ENCODE results near the gene GNB3. TPM values are rescaled to one million over a fixed set of nuclear protein-coding genes. Genes with fewer than 3 reads are reported as not detected.

The GNB3 gene
- total and polyA plus RNA-seq, 5 donors from 2014 or later = not detected

GRCh38 chr12:6828781-6829535, 11.8 kb upstream of the GNB3 start:
- no peak overlapping the region for H3K27ac ChIP-seq (ENCODE audit: insufficient read depth, low read length, poor library complexity, severe bottlenecking)
- peak overlapping the region; percentile 7 for H3K4me3 ChIP-seq (ENCODE audit: low read depth, low read length)
- peaks cover 22% of the 10 kb centered on the region for H3K4me1 ChIP-seq (ENCODE audit: control insufficient read depth, insufficient read depth, low read length, poor library complexity, severe bottlenecking)
- no peaks in the 10 kb centered on the region for H3K36me3 ChIP-seq (ENCODE audit: control insufficient read depth, insufficient read depth, low read length)
- DNase-seq (peak in 1 of 3 donors; percentile 38), ATAC-seq (ENCODE audit: low read depth in 2 of 2) (peak; percentile 62 to 66)
- H3K4me1 Mint-ChIP-seq = peaks cover 0 to 31% (median 10%) of the 10 kb centered on the region in 4 donors
- H3K4me3 Mint-ChIP-seq = peak overlapping the region; percentile 80 to 93 (median 90)
- H3K36me3 Mint-ChIP-seq = no peaks in the 10 kb centered on the region
- peaks cover 15% of the 10 kb centered on the region for H3K27me3 ChIP-seq (ENCODE audit: control insufficient read depth, insufficient read depth, low read length)
- peaks cover 70% of the 10 kb centered on the region for H3K27me3 Mint-ChIP-seq
- H3K9me3 ChIP-seq (ENCODE audit: control insufficient read depth in 2 of 2, low read length in 2 of 2) = no peaks in the 10 kb centered on the region
- peaks cover 0 to 3% (median 0%) of the 10 kb centered on the region in 7 donors for H3K9me3 Mint-ChIP-seq
- peak overlapping the region; percentile 78 to 90 (median 83) for H3K27ac Mint-ChIP-seq

GRCh38 chr12:6829536-6830220, 11.0 kb upstream of the GNB3 start:
- Mint-ChIP-seq H3K9me3 (peaks cover 0 to 3% (median 0%) of the 10 kb centered on the region in 7 donors), H3K4me3 (peak overlapping the region; percentile 80 to 93 (median 90)), H3K27me3 (peaks cover 67% of the 10 kb centered on the region), H3K4me1 (peaks cover 0 to 31% (median 10%) of the 10 kb centered on the region in 4 donors), H3K27ac (peak overlapping the region in 2 of 3 donors; percentile 73 to 78), H3K36me3 (no peaks in the 10 kb centered on the region)
- Histone ChIP-seq H3K4me3 (ENCODE audit: low read depth, low read length) (no peak overlapping the region), H3K4me1 (ENCODE audit: control insufficient read depth, insufficient read depth, low read length, poor library complexity, severe bottlenecking) (peaks cover 22% of the 10 kb centered on the region), H3K27ac (ENCODE audit: insufficient read depth, low read length, poor library complexity, severe bottlenecking) (no peak overlapping the region), H3K36me3 (ENCODE audit: control insufficient read depth, insufficient read depth, low read length) (no peaks in the 10 kb centered on the region), H3K9me3 (ENCODE audit: control insufficient read depth in 2 of 2, low read length in 2 of 2) (no peaks in the 10 kb centered on the region), H3K27me3 (ENCODE audit: control insufficient read depth, insufficient read depth, low read length) (peaks cover 15% of the 10 kb centered on the region)
- DNase-seq = no peak
- ATAC-seq (ENCODE audit: low read depth in 2 of 2) = no peak

GRCh38 chr12:6830286-6830890, 10.3 kb upstream of the GNB3 start:
- no peaks in the 10 kb centered on the region for H3K36me3 ChIP-seq (ENCODE audit: control insufficient read depth, insufficient read depth, low read length)
- Mint-ChIP-seq H3K4me3 (peak overlapping the region; percentile 79 to 93 (median 86)), H3K27ac (peak overlapping the region in 2 of 3 donors; percentile 38 to 42), H3K27me3 (peaks cover 63% of the 10 kb centered on the region), H3K36me3 (no peaks in the 10 kb centered on the region), H3K4me1 (peaks cover 0 to 24% (median 10%) of the 10 kb centered on the region in 4 donors), H3K9me3 (peaks cover 0 to 3% (median 0%) of the 10 kb centered on the region in 7 donors)
- H3K4me1 ChIP-seq (ENCODE audit: control insufficient read depth, insufficient read depth, low read length, poor library complexity, severe bottlenecking) = peaks cover 22% of the 10 kb centered on the region
- H3K4me3 ChIP-seq (ENCODE audit: low read depth, low read length) = no peak overlapping the region
- no peak overlapping the region for H3K27ac ChIP-seq (ENCODE audit: insufficient read depth, low read length, poor library complexity, severe bottlenecking)
- H3K27me3 ChIP-seq (ENCODE audit: control insufficient read depth, insufficient read depth, low read length) = peaks cover 15% of the 10 kb centered on the region
- ATAC-seq (ENCODE audit: low read depth in 2 of 2) = no peak
- H3K9me3 ChIP-seq (ENCODE audit: control insufficient read depth in 2 of 2, low read length in 2 of 2) = no peaks in the 10 kb centered on the region
- DNase-seq = no peak

- Mint-ChIP-seq H3K9me3 (peaks cover 0 to 3% (median 0%) of the 10 kb centered on the region in 7 donors), H3K27ac (peak overlapping the region in 1 of 3 donors; percentile 8), H3K27me3 (peaks cover 63% of the 10 kb centered on the region), H3K4me3 (peak overlapping the region in 3 of 4 donors; percentile 29 to 84 (median 79)), H3K36me3 (no peaks in the 10 kb centered on the region), H3K4me1 (peaks cover 0 to 23% (median 7%) of the 10 kb centered on the region in 4 donors)
- Histone ChIP-seq H3K4me1 (ENCODE audit: control insufficient read depth, insufficient read depth, low read length, poor library complexity, severe bottlenecking) (peaks cover 25% of the 10 kb centered on the region), H3K4me3 (ENCODE audit: low read depth, low read length) (no peak overlapping the region), H3K36me3 (ENCODE audit: control insufficient read depth, insufficient read depth, low read length) (no peaks in the 10 kb centered on the region), H3K27ac (ENCODE audit: insufficient read depth, low read length, poor library complexity, severe bottlenecking) (no peak overlapping the region), H3K9me3 (ENCODE audit: control insufficient read depth in 2 of 2, low read length in 2 of 2) (no peaks in the 10 kb centered on the region), H3K27me3 (ENCODE audit: control insufficient read depth, insufficient read depth, low read length) (peaks cover 12% of the 10 kb centered on the region)
- ATAC-seq (ENCODE audit: low read depth in 2 of 2) = no peak
- DNase-seq = no peak
These were observed 9.7 kb upstream of the GNB3 start for GRCh38 chr12:6830999-6831398.

- Histone ChIP-seq H3K27ac (ENCODE audit: insufficient read depth, low read length, poor library complexity, severe bottlenecking) (no peak overlapping the region), H3K36me3 (ENCODE audit: control insufficient read depth, insufficient read depth, low read length) (no peaks in the 10 kb centered on the region), H3K4me1 (ENCODE audit: control insufficient read depth, insufficient read depth, low read length, poor library complexity, severe bottlenecking) (peaks cover 25% of the 10 kb centered on the region), H3K4me3 (ENCODE audit: low read depth, low read length) (no peak overlapping the region), H3K27me3 (ENCODE audit: control insufficient read depth, insufficient read depth, low read length) (peaks cover 7% of the 10 kb centered on the region), H3K9me3 (ENCODE audit: control insufficient read depth in 2 of 2, low read length in 2 of 2) (no peaks in the 10 kb centered on the region)
- Mint-ChIP-seq H3K4me1 (peaks cover 0 to 23% (median 5%) of the 10 kb centered on the region in 4 donors), H3K9me3 (peaks cover 0 to under 1% (median 0%) of the 10 kb centered on the region in 7 donors), H3K27ac (no peak overlapping the region), H3K4me3 (peak overlapping the region in 1 of 4 donors; percentile 74), H3K36me3 (no peaks in the 10 kb centered on the region), H3K27me3 (peaks cover 57% of the 10 kb centered on the region)
- ATAC-seq (ENCODE audit: low read depth in 2 of 2) (no peak), DNase-seq (no peak)
These were observed 9.2 kb upstream of the GNB3 start for GRCh38 chr12:6831450-6831995.

GRCh38 chr12:6832125-6832524, 8.6 kb upstream of the GNB3 start:
- no peaks in the 10 kb centered on the region for H3K9me3 Mint-ChIP-seq
- H3K36me3 Mint-ChIP-seq = no peaks in the 10 kb centered on the region
- Histone ChIP-seq H3K4me1 (ENCODE audit: control insufficient read depth, insufficient read depth, low read length, poor library complexity, severe bottlenecking) (peaks cover 25% of the 10 kb centered on the region), H3K36me3 (ENCODE audit: control insufficient read depth, insufficient read depth, low read length) (no peaks in the 10 kb centered on the region), H3K27me3 (ENCODE audit: control insufficient read depth, insufficient read depth, low read length) (peaks cover 7% of the 10 kb centered on the region), H3K9me3 (ENCODE audit: control insufficient read depth in 2 of 2, low read length in 2 of 2) (no peaks in the 10 kb centered on the region), H3K27ac (ENCODE audit: insufficient read depth, low read length, poor library complexity, severe bottlenecking) (no peak overlapping the region), H3K4me3 (ENCODE audit: low read depth, low read length) (no peak overlapping the region)
- DNase-seq (no peak), ATAC-seq (ENCODE audit: low read depth in 2 of 2) (no peak)
- H3K4me1 Mint-ChIP-seq = peaks cover 0 to 23% (median 5%) of the 10 kb centered on the region in 4 donors
- peak overlapping the region in 1 of 4 donors; percentile 74 for H3K4me3 Mint-ChIP-seq
- no peak overlapping the region for H3K27ac Mint-ChIP-seq
- H3K27me3 Mint-ChIP-seq = peaks cover 51% of the 10 kb centered on the region

- H3K27me3 Mint-ChIP-seq = peaks cover 40% of the 10 kb centered on the region
- Histone ChIP-seq H3K9me3 (ENCODE audit: control insufficient read depth in 2 of 2, low read length in 2 of 2) (no peaks in the 10 kb centered on the region), H3K27me3 (ENCODE audit: control insufficient read depth, insufficient read depth, low read length) (peaks cover 7% of the 10 kb centered on the region), H3K27ac (ENCODE audit: insufficient read depth, low read length, poor library complexity, severe bottlenecking) (no peak overlapping the region), H3K36me3 (ENCODE audit: control insufficient read depth, insufficient read depth, low read length) (no peaks in the 10 kb centered on the region), H3K4me1 (ENCODE audit: control insufficient read depth, insufficient read depth, low read length, poor library complexity, severe bottlenecking) (peaks cover 16% of the 10 kb centered on the region), H3K4me3 (ENCODE audit: low read depth, low read length) (no peak overlapping the region)
- no peaks in the 10 kb centered on the region for H3K36me3 Mint-ChIP-seq
- peak overlapping the region in 1 of 4 donors; percentile 11 for H3K4me3 Mint-ChIP-seq
- ATAC-seq (ENCODE audit: low read depth in 2 of 2) (no peak), DNase-seq (no peak)
- H3K27ac Mint-ChIP-seq = peak overlapping the region in 1 of 3 donors; percentile 62
- no peaks in the 10 kb centered on the region for H3K9me3 Mint-ChIP-seq
- H3K4me1 Mint-ChIP-seq = peaks cover 0 to 16% (median 2%) of the 10 kb centered on the region in 4 donors
These were observed 7.4 kb upstream of the GNB3 start for GRCh38 chr12:6833189-6833890.

Measured in CD4-positive, CD25-positive, alpha-beta regulatory T cell (primary cell).